GM21367 (cell line): ENCODE measurements around the gene FLT3.
"Not testable (repeated sequence)": the region's sequence is repeated elsewhere in the genome, so short reads cannot be mapped to it uniquely, and the experiment has no call there.

ENCODE experiments used
- ATAC-seq: cut with Tn5 transposase; IDR thresholded peaks from one replicate; pipeline ENCODE4 v1.9.1; 2021; ENCODE audit not compliant: unreplicated experiment

FLT3 gene

DNA sequence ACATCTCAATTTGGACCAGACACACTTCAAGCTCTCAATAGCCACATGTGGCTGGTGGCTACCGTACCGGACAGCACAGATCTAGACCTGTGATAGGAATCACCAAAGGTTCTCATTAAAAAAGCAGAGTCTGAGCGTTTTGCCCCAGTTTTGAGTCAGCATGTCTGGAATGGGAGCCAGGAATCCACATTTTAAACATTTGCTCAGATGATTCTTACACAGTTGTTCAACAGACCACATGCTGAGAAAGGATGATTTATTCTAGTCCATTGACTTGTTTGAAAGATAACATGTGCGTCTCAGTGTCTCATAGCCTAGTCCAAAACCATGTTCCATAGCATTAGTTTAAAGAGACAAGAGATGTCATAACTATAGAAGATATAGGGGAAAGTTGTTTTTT, 53.4 kb downstream of the FLT3 start:
- no peak for ATAC-seq

DNA sequence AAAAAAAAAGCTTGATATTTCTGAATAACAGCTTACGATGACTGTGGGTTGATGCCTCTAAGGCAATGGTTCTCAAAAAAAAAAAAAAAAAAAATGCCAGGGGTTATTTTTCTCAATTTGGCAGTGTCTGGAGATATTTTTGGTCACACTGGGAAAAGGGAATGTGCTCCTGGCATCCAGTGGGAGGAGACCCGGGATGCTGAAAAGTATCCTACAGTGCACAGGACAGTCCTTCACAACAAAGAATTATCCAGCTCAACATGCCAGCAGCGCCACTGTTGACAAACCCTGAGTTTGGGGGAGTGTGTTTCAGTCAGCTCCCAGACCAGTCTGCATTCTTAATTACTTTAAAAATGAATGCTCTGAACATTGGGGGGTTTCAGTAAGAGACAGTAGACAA, 54.5 kb downstream of the FLT3 start:
- no peak for ATAC-seq

DNA sequence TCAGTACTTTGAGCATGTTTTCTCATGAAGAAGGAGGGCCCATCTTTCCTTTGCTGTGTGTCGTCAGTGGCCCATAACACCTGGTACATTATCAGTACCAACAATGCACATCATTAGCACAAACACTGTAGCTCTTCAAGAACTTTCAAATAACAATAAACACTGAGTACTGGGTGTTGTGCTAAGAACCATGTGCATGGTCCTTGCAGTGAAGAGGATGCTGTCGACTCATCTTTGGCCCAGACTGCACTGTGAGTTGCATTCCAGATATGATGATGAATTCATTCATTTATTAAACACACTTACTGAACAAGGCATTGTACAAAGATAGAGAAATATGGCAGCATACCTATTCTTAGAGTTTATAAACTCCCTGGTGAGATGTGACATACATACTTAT, 55.8 kb downstream of the FLT3 start:
- no peak for ATAC-seq

DNA sequence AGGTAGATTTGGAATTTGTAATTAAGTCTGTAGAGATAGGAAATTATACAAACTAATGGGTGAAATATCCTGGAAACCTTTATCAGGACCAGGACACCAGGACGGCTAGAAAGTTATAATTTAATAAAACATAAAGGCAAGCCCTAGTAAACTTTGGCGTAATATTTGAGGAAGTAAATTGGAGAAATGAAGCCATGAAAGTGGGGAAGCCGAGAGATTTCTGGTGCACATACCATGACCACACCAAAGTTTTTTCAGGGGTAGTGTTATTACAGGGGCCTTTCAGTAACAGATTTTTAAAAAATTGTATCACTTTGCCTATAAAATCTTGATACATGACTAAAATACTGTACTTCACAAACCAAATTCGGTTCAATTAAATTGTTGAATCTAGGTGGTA, 57.2 kb downstream of the FLT3 start:
- no peak for ATAC-seq

DNA sequence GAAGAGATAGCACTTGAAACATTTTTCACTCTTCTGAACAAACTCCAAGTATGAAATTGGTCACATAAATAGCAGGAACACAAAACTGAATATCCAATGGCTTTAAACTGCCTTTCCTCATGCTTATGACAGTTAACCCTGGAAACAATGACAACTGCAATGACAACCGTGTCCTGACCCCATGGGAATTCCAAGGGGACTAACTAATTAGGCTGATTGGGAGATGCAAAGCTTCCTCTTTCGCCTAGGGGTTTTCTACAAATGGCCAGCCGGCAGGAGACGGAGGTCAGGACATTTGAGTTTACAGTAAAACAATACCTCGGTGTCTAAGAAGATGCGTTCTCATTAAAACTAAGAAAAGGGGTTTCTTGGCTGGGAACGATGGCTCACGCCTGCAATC, 58.9 kb downstream of the FLT3 start:
- no peak for ATAC-seq

DNA sequence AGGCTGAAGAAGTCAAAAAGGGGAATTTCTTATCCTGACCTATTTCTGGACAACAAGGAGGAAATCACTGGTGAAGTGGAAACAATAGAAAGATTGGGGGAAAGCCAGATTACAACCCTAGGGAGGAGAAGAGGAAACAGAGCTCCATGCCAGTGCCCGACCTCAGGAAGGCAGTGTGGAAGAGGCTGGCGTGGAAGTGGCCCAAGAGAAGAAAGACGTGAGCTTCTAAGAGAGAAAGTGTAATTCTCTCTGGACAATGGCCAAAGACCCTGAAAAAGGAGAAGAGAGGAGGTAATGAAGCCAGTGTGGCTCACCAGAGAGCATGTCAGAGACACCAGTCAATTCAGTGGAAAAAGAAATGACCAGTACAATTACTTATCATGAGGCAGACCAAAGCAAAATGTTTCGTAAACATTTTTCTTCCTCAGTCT, 59.3 kb downstream of the FLT3 start:
- ATAC-seq: no peak

DNA sequence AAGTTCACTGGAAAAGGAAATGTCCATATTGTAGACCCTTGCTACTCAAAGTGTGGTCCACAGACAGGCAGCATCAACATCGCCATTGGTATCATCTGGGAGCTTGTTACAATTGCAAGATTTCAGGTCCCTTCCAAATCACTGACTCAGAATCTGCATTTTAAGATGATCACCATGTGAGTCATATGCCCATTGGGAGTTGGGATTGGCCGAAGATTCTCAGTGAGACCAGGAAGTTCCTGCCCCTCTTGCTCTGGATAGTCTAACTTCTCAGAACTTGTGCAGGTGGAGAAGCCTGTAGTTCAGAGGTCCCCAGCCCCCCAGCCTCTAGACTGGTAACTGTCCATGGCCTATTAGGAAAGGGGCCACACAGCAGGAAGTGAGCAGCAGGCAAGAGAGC, 63.0 kb downstream of the FLT3 start:
- ATAC-seq: no peak

DNA sequence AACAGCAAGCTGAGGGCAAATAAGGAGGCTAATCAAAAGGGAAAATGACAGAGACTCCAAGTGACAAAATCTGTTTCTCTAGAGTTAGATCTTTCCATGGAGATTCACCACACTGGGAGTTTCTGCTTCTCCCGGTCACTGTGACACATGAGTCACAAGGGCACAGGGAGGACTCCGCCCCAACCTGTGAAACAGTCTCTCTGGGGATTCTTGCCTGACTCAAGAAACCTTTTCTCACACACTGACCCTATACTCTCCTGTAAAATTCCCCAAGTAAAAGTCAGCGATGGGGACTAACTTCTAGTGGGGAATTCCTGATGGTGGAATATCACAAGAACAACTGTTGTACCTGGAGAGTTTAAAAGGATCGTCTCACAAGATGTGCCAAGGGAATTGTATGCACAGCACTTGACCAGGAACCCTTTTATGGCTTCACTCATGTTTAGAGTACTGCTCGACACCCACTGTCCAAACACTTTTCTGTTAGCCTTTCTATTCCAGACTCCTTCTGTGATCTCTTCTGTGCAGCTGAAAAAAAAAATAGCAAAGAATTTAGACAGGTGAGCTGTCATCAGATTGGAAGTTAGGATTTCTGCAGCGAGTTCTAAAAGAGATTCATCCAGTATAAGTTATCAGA, 65.1 kb downstream of the FLT3 start:
- ATAC-seq: no peak

DNA sequence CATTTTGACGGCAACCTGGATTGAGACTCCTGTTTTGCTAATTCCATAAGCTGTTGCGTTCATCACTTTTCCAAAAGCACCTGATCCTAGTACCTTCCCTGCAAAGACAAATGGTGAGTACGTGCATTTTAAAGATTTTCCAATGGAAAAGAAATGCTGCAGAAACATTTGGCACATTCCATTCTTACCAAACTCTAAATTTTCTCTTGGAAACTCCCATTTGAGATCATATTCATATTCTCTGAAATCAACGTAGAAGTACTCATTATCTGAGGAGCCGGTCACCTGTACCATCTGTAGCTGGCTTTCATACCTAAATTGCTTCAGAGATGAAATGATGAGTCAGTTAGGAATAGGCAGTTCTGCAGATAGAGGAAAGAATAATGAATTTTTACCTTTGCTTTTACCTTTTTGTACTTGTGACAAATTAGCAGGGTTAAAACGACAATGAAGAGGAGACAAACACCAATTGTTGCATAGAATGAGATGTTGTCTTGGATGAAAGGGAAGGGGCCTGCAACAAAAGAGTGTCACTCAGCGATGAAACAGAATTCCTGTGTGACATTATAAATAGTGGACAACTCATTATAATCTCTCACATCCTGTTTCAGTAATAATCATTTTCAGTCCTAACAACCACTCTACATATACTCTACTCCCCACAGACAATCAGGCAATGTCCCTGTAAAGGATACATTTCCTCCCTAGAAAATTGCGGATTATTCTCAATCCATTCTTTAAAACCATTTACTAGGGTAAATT, 66.3 kb downstream of the FLT3 start:
- no peak for ATAC-seq

DNA sequence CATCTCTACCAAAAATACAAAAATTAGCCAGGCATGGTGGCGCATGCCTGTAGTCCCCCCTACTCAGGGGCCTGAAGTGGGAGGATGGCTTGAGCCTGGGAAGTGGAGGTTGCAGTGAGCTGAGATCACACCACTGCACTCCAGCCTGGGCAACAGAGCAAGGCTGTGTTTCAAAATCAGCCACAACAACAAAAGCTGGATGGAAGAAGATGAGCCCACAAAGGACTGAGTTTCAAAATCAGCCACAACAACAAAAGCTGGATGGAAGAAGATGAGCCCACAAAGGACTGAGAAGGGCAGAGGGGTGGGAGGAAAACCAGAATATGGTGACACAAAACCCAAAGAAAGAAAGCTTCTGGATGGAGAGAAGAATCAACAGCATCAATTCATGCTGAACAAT, 67.9 kb downstream of the FLT3 start:
- ATAC-seq: not testable (repeated sequence)

DNA sequence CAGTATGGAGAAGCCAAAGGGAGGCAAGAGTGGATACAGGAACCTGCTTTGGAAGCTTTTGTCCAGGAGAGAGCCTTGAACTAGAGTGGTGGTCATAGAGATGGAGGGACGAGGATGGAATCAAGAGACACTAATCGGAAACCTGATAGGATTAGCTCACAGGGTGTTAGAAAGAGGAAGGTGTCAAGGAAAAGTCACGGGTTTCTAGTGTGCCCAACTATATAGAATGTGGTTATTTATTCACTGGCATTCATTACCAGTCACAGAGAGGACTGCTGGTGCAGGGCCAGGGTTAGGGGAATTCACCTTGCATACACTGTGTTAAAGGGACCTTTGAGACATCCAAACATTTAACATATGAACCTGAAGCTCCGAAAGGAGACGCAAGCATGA, 68.5 kb downstream of the FLT3 start:
- ATAC-seq: no peak

DNA sequence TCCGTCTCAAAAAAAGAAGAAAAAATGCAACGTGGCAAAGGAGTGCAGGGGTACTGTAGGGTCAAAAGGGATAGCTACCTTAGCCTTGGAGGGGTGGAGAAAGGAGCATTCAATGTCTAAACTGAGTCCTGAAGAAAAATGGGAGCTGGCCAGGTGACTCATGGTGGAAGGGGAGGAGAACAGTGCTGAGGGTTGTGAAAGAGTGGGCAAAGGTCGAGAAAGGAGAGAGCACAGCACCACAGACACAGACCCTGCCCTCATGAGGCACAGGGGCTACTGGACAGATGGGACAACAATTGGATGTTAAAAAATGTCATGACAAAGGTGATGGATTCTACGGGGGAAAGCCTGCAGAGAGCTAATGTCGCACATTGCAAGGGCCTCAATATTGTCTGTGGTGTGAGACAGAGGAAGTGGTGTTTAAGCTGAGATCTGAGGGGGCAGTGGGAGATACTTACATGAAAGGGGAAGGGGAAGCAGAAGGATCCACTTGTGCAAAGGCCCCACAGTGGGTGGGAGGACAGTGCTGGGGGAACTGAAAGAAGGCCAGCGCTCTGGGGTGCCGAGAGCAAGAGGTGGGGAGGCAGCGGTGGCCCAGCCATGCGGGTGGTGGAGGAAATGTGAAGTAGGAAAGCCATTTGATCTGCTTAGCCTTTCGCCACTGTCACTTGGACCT, 69.0 kb downstream of the FLT3 start:
- no peak for ATAC-seq

DNA sequence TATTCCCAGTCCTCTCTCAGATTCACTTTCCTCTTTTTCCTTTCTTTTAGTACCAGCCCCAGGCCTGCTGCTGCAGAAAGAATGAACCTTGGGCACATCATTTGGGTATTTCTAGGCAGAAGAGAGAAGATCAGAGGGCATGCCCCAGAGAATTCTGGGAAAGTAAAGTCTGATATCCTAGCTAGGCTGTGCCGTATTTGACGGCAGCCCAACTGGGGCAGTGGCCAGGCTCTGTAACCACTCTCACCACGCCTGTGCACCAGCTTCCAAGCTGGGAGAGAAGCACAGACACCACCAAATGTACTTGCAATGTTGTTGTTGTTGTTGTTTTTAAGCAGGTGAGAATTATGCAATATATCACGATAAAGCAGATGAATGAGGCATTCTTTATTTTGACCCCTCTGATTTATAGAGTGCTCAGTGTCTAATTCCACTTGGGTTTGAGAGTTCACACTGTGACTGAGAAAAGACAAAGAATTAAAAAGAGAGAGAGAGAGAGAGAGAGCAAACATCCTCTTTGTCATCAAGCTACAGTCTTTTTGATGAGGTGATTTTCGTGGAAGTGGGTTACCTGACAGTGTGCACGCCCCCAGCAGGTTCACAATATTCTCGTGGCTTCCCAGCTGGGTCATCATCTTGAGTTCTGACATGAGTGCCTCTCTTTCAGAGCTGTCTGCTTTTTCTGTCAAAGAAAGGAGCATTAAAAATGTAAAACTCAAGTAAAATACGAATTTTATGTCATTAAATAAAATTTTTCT, 72.6 kb downstream of the FLT3 start:
- ATAC-seq: no peak

DNA sequence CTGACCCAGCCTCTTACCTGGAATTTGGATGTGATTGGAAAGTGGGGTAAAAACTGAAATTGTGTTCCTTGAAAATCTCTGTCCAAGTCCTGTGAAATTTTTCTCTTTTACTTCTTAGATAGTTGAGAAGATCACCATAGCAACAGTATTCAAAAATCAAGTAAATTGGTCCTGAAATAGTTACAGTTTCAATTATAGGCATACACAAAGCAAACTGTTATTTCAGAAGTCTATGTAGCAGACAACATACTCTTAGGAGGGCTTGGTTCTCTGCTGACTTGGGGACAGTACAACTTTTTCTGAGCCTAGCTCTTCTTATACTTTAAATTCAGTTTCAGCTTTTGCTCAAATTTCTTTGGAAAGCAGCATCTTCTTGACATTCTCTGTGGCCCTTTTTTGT, 73.3 kb downstream of the FLT3 start:
- no peak for ATAC-seq

DNA sequence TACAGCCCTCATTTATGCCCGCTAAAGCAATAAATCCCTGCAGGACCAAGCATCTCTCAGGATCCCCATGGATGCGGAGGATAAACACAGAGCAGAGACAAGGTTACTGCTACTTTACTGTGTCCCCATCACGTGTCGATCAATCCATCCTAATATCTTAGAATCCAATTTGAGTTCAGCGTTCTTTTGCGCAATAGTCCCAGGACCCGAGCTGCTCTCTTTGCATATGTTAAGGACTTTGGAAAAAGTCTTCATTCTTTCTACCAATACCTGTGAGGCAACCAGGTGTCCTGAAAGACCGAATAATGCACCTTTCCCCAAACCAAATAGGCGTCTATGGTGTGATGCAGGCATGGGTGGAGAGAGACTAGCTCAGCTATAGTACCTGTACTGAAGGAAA, 73.9 kb downstream of the FLT3 start:
- ATAC-seq: no peak

DNA sequence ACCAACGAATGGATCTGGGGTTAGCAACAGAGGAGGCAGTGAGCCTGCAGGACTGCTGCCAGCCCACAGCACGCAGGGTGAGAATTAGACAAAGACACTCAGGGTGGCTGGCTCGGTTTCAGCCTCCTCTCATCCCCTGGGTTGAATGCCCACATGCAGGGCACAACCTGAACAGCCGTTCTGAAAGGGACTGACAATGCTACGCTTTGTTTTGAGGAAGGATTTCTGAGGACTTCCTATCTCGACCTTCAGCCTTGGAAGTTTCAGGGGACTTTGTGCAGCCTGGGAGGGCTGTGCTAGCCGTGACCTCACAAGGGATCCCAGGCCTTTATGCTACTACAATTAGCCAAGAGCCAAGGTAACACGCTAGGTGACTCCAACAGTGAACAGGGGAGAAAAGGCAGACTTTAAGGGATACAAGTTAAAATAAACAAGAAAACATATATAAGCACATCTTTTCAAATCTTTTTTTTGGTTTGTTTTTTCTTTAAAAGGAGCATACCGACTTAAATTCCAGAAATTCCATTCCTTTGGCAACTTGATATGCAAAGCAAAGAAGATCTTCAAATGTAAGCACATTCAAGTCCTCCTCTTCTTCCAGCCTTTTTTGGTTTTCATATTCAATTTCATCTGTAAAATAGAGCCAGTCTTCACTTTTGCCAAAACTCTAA, 77.4 kb downstream of the FLT3 start:
- no peak for ATAC-seq

DNA sequence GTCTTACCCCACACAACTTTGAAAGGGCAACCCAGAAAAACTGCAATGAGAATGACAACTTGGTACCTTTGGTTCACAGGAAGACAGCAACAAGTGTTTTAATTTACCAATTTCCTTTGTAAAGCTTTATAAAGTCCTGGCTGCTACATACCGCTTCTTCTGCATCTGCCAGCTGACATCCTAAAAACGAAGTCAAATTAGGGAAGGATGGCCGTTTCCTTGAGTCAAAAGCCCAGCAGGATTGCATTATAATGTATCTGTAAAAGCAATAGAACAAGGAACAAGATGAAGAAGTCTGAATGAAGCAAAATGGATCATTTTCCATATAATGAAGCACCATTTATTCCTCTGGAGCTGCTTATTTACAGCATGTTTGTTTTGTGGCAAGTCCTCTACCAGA, 86.1 kb downstream of the FLT3 start:
- no peak for ATAC-seq

DNA sequence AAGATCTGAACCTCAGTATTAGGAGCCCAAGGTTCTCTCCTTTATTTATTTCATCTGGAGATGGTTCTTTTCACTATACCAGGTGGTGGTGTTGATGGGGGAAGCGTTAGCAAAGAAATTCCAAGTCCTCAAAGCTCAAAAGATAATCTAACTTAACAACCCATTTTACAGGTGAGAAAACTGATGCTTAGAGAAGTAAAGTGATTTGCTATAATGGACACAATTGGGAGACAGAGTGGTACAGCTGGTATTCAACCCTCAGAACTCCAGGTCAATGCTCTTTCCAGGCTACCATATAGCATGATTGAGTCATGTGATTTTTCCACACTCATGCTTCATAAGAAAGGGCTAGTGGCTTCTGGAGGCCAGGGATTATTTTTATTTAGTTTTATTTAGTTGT, 86.9 kb downstream of the FLT3 start:
- ATAC-seq: no peak

DNA sequence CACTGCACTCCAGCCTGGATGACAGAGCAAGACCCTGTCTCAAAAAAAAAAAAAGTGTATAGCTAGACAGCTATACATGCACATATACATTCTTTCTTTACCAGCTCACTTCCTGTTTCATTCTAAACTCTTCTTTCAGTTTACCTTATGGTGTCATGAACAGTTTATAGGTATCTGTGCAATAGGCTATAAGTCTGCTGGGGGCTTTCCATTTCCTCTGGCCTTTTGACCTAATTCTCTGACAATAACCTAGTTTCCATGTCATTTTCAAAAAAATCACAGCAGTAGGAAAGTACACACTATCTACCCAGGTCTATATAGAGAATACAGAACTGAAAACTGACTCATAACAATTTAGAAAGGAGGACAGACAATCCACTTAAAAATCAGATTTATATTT, 87.5 kb downstream of the FLT3 start:
- peak; percentile 82 for ATAC-seq

DNA sequence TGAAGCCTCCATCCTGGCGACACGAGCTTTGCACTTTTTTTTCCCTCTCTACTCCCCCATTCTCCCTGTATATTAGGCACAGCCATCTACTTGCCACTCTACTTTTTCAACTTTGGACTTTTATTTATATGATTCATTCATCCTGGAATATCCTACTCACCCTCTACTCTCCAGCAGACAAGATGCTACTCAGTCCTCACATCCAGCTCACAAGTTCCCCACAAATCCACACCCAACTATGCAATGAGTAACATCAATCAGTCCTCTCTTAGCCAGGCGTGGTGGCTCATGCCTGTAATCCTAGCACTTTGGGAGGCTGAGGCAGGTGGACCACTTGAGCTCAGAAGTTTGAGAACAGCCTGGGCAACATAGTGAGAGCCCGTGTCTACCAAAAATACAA, 88.0 kb downstream of the FLT3 start:
- no peak for ATAC-seq

DNA sequence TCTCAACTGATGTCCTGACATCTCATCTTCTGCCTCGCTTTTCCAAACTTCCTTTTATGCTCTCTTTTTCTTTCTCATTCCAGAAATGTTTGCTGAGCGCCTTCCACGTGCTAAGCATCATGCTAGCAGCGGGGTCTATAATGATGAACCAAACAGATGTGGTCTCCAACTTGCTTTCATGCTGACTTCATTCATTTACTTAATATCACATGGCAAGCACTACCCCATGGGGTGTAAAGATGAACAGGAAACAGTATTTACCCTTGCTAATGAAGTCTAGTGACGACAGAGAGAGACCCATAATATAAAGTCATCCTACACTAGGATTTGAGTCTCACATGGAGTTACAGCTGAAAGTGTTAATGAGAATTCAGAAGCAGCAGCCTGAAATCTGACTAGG, 90.3 kb downstream of the FLT3 start:
- no peak for ATAC-seq
